HG03439 (cell line): ENCODE data around the gene ABITRAM.

Experiments
- ATAC-seq: cut with Tn5 transposase; IDR thresholded peaks from one replicate; pipeline ENCODE4 v1.9.1; 2021; ENCODE audit warnings: mild to moderate bottlenecking, moderate library complexity; ENCODE audit not compliant: unreplicated experiment

Gene ABITRAM

DNA sequence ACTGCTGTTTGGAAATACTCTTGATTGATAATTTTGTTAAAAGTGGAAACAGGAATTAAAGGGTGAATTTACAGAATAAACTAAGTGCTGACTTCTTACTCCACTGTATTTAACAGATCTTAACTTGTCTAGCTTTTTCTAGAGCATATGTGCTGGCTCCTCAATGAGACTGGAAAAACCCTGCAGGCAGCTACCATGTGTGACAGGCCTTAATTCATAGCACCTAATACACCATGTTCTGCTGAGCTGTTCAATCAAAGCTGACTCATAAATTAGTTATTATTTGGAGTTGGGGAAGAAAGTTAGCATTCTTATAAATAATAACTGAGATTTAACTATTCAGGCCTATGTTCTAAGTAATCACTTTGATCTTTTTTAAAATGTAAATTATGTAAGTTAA is 49.7 kb downstream of the ABITRAM start:
- no peak for ATAC-seq
